ENCODE results near the gene NPIPB6. TPM values are rescaled to one million over a fixed set of nuclear protein-coding genes. Genes with fewer than 3 reads are reported as not detected.
"Not testable (repeated sequence)": the region's sequence is repeated elsewhere in the genome, so short reads cannot be mapped to it uniquely, and the experiment has no call there.

The NPIPB6 gene
- total and polyA plus RNA-seq, 8 donors = 0.76 to 4.7 (median 2.2) TPM

- H3K4me1 ChIP-seq; H3K9me3 ChIP-seq; H3K36me3 ChIP-seq; H3K27ac ChIP-seq; H3K4me3 ChIP-seq; DNase-seq; H3K27me3 ChIP-seq; intact Hi-C loops (cut with DNase I); ATAC-seq: not testable (repeated sequence)
Measured at GRCh38 chr16:28336940-28337710, 26.2 kb downstream of the NPIPB6 start.

- H3K9me3 ChIP-seq; H3K27ac ChIP-seq; DNase-seq; ATAC-seq; intact Hi-C loops (cut with DNase I); H3K27me3 ChIP-seq; H3K36me3 ChIP-seq; H3K4me1 ChIP-seq; H3K4me3 ChIP-seq: not testable (repeated sequence)
Measured at GRCh38 chr16:28335678-28336077, 27.6 kb downstream of the NPIPB6 start.

GRCh38 chr16:28332632-28333031 lies 30.7 kb downstream of the NPIPB6 start:
- H3K4me1 ChIP-seq; H3K36me3 ChIP-seq; H3K27me3 ChIP-seq; H3K9me3 ChIP-seq; intact Hi-C loops (cut with DNase I); H3K4me3 ChIP-seq; H3K27ac ChIP-seq; DNase-seq; ATAC-seq: not testable (repeated sequence)

GRCh38 chr16:28330981-28331380 lies 32.3 kb downstream of the NPIPB6 start:
- intact Hi-C loops (cut with DNase I); H3K4me1 ChIP-seq; H3K4me3 ChIP-seq; DNase-seq; ATAC-seq; H3K27me3 ChIP-seq; H3K9me3 ChIP-seq; H3K36me3 ChIP-seq; H3K27ac ChIP-seq: not testable (repeated sequence)

- H3K4me3 ChIP-seq; DNase-seq; H3K4me1 ChIP-seq; H3K27ac ChIP-seq; ATAC-seq; H3K36me3 ChIP-seq; H3K9me3 ChIP-seq; intact Hi-C loops (cut with DNase I); H3K27me3 ChIP-seq: not testable (repeated sequence)
Measured at GRCh38 chr16:28330232-28330631, 33.1 kb downstream of the NPIPB6 start.

GRCh38 chr16:28326881-28327610 lies 36.3 kb downstream of the NPIPB6 start:
- Histone ChIP-seq H3K9me3 (no peaks in the 10 kb centered on the region), H3K4me1 (no peaks in the 10 kb centered on the region), H3K4me3 (no peak overlapping the region), H3K27me3 (no peaks in the 10 kb centered on the region), H3K27ac (no peak overlapping the region), H3K36me3 (no peaks in the 10 kb centered on the region)
- ATAC-seq (peak; percentile 80), DNase-seq (peak in 1 of 4 donors; percentile 26)
- TF ChIP-seq CTCF (IDR thresholded peaks at IDR 0.05) = peak; percentile 49 to 70
- intact Hi-C loops (cut with DNase I) = no loop called here

- intact Hi-C loops (cut with DNase I) = no loop called here
- Histone ChIP-seq H3K9me3 (no peaks in the 10 kb centered on the region), H3K4me3 (no peak overlapping the region), H3K27me3 (no peaks in the 10 kb centered on the region), H3K27ac (no peak overlapping the region), H3K36me3 (no peaks in the 10 kb centered on the region), H3K4me1 (no peaks in the 10 kb centered on the region)
- no peak for TF ChIP-seq CTCF (IDR thresholded peaks at IDR 0.05)
- DNase-seq (no peak), ATAC-seq (no peak)
Measured at GRCh38 chr16:28324887-28325279, 38.4 kb downstream of the NPIPB6 start.
